GM04504 (cell line): ENCODE results near the gene RMRP.
"Not testable (repeated sequence)": the region's sequence is repeated elsewhere in the genome, so short reads cannot be mapped to it uniquely, and the experiment has no call there.

Experiments used
- DNase-seq: peaks from one replicate; pipeline ENCODE4 v3.0.0-alpha.2; 2012; ENCODE audit warnings: low read depth

The RMRP gene

DNA sequence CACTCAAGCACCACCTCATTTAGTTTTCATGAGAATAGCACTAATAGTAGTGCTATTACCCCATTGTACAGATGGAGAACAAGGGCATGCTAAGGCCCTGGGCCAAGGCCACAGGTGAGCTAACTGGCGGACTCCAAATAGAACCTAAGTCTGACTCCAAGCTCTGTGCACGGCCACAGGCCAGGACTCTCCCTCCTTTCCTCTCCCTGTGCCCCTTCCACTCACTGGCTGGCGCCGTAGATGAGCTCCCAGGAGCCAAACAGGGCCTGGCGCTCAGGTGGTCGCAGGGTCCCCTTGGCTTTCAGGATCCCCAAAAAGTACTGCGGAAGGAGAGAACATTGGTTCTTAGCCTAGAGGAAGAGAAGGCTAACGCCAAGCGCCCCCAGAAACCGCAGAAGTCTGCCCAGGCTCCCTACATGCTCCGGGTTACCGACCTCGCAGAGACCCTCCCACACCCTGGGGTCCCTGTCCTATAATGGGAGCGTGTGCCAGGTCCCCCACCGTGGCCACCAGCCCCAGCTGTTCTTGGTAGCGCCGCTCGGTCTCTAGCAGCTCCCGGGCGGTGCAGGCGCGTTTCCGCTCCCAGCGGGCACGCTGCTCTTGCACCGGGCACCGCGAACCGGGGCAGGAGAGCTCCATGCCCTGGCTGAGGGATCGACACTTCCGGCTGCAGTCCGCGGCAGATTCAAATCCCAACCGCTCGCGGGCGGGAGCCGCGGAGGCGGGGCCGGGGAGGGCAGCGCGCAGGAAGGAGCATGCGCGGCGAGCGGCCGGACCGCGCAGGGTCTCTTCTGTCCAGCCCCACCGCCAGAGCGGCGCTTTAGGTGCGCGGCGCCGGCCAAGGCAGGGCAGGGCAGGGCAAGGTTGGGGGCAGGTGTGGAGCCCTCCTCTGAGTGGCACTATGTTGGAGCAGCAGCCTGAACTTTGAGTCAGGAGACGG is 7.0 kb upstream of the RMRP start, which contains the start of gene ARHGEF39:
TSS of gene ARHGEF39 (minus strand) at position 665 of the 940 bp plus-strand sequence. CDS start at position 639, 26 bp downstream.
- DNase-seq: no peak

DNA sequence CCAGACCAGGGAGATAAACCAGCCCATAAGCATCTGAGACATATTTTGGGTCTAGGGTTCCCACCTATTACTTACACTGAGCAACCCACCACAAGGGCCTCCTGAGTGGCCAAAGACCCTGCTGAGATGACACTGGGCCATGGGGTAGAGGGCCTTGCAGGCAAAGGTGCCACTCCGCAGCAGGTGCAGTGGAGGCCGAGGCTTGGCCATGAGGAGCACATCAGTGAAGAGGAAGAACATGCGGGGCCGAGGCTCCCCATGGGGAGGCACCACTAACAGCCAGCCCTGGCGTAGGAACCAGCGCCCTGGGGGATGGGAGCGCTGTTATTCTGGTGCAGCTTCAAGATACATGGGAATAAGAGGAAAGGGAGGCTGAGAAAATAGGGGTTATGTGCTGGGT is 4.6 kb upstream of the RMRP start:
- no peak for DNase-seq

DNA sequence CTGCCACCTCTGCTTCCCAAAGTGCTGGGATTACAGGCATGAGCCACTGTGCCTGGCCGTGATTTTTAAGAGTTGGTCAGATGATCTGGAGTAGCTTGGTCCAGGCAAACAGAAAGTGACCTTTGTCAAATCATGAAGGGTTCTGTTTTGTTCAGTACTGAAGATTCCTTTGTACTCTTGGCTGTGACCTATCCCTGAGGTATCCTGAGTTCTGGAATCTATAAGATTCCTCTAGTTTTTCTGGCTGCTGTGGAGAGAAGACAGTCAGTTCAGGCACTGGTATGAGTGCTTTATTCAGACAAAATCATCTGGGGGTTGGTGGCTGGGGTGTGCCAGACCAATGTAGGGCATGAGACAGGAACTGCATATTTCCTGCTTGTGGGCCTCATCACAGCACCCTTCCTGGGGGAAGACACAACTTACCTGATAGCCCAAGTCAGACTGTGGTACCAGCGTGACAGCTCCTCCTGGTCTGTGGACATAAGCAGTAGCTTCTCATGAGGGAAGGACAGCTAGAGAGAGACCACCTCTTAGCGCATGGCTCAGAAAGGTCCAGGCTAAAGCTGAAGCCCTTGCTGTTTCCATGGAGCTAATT is 4.0 kb upstream of the RMRP start:
- no peak for DNase-seq

DNA sequence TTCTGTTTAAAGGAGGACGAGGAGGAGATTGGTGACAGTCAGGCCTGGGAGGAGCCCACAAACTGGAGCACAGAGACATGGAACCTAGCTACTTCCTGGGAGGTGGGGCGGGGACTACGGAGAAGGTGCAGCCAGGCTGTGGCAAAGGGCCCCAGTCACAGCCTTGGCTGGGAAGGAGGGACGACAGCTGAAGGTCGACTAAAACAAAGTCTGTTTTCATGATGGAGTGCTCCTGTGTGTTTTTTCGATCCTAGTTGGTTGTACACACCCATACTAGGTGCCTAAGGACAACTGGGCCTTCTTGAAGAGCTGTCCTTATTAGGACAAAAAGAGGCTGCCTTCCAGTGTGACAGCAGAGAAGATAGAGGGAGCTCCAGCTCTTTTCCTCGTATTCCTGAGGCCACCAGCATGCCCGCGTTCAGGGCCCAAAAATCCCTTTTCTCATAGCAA is 3.2 kb upstream of the RMRP start:
- no peak for DNase-seq

DNA sequence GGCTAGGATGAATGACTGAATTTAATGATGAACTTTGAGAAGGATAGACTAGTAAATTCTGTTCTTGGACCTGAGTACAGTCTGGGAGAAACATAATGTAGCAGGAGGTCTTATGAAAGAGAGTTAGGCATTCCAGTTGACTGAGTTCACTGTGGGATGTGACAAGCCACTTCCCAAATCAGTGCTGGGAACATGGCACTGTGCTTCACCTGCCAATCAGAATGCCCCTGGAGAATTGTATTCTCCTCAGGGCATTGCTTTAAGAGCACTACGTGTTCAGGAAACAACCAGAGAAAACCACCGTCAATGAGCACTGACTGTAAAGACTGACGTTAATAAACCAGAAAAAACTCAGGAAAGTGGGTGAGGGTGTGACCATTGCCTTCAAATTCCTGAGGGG is 1.5 kb upstream of the RMRP start:
- DNase-seq: no peak

DNA sequence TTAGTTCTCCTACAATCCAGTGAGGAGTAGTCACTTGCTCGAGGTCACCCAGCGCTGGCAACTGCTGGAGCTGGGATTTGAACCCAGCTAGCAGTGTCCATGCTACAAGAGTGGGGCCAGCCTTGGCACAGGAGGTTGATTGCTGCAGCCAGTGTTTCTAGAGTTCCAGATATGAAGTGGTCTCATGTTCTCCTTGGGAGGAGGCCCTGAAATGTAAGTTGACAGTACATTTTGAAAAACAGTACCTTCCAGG is 1.1 kb upstream of the RMRP start:
- DNase-seq: no peak

DNA sequence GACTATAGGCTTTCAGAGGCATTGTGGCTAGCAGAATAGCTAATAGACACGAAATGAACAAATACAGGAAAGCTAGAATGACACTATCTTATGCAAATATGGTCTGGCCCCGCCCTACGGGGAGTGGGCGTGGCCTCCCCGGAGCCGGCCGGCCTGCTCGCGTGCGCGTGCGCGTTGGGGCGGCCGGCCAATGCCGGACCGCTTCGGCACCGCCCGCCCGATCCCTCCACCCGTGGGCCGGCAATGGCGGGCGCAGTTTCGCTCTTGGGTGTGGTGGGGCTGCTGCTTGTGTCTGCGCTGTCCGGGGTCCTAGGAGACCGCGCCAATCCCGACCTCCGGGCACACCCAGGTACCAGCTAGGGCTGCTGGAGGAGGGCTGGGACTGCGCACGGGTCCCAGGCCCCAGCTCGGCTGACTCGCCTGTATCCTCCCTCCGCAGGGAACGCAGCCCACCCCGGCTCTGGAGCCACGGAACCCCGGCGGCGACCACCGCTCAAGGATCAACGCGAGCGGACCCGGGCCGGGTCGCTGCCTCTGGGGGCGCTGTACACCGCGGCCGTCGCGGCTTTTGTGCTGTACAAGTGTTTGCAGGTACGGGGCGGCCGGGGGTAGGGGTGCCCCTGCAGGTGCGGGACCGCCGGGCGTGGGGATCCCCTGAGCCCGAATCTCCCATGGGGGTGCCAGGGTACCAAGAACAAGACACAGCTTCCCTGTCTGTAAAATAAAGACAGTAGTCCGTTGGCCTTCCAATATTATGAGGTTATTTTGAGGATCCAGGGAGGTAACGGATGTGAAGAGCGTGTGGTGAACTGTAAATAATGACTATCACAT is 533 bp upstream of the RMRP start, which contains the start of gene CCDC107:
TSS of gene CCDC107 (plus strand) at position 156 of the 831 bp plus-strand sequence. CDS start at position 244, 88 bp downstream.
- no peak for DNase-seq

DNA sequence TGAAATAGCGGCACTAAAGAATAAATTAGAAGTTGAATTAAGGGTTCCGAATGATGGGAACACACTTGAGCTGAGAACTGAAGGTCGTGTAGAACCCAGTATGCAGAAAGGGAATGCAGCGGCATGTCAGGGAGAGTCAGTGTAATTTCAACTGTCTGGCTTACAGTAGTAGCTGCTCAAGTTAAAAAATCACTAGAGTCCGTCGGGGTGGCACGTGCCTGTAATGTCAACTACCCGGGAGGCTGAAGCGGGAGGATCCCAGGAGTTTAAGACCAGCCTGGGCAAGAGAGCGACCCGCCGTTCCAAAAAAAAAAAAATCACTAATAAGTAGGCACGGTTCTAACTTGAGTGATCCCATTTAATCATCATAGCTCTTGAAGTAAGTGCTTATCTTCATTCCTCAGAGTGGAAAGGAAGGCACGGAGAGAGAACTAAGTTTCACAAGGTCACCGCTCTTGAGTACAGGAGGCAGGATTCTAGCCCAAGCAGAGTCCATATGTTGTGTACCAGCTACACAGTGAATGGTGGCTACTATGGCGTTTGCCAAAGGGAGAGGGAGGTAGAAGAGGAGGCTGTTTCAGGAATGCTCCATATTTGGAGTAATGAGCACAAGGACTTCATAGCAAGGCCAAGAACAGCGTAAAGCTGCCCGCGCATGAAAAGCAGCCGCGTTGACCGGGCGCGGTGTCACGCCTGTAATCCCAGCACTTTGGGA is 831 bp downstream of the RMRP start:
- no peak for DNase-seq

DNA sequence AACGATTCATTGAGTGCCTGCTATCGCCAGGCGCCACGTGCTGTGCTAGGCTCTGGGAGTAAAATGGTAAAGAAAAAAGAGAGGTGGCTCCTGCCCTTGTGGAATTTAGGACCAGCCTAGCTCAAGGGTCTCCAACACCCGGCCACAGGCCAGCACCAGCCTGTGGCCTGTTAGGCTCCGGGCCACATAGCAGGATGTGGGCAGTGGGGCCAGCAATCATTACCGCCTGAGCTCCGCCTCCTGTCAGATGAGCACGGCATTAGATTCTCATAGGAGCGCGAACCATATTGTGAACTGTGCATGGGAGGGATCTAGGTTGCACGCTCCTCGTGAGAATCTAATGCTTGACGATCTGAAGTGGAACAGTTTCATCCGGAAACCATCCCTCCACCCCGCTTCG is 1.5 kb downstream of the RMRP start:
- no peak for DNase-seq

DNA sequence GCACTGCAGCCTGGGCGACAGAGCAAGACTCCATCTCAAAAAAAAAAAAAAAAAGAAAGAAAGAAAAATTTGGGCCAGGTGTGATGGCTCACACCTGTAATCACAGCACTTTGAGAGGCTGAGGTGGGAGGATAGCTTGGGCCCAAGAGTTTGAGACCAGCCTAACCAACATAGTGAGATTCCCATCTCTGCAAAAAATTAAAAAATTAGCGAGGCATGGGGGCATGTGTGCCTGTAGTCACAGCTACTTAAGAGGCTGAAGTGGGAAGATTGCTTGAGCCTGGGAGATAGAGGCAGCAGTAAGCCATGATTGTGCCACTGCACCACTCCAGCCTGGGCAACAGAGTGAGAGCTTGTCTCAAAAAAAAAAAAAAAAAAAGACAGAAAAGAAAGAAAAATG is 4.2 kb downstream of the RMRP start:
- DNase-seq: no peak

DNA sequence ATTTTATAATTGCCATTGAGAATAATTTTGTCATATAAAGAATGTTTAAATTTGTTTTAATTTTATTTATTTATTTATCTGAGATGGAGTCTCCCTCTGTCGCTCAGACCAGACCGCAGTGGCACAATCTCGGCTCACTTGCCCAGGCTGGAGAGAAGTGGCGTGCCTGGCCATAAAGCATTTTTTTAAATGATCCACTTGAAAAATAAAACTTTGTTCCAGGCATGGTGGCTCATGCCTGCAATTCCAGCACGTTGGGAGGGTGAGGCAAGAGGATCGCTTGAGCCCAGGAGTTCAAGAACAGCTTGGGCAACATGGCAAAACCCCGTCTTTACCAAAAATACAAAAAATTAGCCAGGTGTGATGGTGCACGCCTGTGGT is 5.0 kb downstream of the RMRP start:
- DNase-seq: no peak

DNA sequence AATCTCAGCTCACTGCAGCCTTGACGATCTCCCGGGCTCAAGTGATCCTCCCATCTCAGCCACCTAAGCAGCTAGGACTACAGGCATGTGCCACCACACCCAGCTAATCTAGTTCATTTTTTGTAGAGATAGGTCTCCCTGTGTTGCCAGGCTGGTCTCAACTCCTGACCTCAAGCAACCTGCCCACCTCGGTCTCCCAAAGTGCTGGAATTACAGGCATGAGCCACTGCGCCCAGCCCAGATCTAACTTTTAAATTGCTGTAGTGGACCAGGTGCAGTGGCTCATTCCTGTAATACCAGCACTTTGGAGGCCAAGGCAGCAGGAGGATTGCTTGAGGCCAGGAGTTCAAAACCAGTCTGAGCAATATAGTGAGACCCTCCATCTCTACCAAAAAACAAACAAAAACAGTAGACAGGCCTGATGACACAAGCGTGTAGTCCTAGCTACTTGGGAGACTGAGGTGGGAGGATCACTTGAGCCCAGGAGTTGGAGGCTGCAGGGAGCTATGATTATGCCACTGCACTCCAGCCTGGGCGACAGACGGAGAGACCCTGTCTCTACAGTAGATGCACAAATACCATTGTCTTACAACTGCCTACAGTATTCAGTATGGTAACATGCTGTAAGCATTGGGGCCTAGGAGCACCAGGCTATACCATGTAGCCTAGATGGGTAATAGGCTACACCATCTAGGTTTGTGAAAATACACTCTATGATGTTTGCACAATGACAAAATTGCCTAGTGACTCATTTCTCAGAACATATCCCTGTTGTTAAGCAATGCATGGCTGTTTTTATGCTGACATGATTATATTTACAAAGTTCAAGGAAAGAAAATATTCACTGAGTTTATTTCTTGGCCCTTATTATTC is 5.6 kb downstream of the RMRP start:
- DNase-seq: no peak

DNA sequence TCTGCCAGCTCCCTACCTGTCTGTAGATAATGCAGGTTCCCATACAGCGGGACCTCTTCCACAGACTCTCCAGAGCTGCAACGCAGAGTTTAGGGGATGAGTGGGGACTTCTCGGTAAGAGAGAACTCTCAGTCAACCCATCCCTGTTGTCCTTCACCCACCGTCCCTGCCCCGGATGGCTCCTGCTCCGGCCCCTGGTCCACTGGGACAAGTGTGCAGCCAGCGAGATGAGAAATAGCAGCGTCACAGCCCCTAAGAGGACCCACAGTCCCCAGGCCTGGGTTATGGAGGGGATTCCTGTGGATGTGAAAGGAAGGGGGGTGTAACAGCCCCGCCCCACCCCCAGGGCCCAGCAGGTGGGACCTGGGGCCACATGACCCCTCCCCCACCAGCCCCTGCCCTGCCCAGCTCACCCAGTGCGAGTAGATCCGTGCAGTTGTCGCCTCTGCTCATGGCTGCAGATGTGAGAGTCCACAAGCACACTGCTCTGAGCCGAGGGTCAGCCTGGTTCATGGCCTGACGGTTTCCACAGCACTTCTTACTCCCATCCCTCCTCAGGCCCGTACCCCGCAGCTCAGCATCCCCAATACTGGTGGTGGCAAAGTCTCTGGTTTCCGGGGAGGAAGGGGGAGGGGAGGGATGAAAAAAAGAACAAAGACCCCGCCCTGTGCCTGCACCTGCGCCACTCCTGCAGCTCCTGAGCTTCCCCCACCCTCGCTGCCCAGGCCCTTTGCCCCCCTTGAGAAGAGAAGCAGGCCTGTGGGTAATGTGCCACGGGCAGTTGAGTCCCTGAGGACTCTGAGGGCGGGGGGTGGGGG is 7.3 kb downstream of the RMRP start, which contains the start of gene SIT1:
TSS of gene SIT1 (minus strand) at position 591 of the 818 bp plus-strand sequence. CDS start at position 513, 78 bp downstream.
- no peak for DNase-seq

DNA sequence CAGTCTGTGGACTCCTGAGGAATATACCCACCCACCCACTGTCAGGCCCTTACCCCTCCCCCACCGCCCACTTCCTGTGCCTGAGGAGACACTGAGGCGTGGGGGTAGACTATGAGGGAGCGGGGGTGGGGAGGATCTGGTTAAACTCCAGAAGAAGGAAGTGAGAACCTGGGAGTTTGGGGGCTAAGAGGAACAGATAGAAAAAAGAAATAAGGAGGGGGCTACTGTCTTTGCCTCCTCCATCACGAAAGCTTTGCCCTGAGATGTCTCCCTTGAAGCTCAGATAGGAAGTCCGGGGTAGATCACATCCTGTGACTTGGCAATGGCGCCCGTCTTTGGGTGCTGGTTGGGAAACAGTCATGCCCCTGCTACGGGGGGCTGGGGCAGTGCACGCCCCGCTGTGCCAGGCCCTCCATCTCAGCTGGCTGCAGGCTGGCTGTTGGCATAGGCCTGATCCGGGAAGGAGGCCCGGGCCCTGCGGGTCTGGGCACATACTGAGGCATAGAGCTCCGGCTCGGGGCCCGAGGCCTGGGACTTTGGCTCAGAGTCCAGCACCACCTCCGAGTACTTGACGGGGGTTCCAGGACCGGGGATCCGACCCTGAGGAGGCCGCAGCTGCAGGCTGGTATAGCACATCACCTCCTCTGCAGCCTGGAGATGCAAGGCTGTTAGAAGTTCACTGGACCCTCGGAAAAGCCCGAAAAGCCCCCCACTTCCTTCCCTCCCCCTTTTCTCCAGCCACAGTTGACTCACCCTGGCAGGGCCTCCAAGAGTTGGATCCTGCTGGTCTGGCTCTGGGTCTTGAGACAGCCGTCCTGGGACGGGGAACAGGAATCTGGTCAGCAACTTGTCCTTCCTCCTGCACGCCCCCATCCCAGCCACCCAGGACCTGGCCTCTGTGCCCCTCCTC is 8.1 kb downstream of the RMRP start:
- DNase-seq: no peak

DNA sequence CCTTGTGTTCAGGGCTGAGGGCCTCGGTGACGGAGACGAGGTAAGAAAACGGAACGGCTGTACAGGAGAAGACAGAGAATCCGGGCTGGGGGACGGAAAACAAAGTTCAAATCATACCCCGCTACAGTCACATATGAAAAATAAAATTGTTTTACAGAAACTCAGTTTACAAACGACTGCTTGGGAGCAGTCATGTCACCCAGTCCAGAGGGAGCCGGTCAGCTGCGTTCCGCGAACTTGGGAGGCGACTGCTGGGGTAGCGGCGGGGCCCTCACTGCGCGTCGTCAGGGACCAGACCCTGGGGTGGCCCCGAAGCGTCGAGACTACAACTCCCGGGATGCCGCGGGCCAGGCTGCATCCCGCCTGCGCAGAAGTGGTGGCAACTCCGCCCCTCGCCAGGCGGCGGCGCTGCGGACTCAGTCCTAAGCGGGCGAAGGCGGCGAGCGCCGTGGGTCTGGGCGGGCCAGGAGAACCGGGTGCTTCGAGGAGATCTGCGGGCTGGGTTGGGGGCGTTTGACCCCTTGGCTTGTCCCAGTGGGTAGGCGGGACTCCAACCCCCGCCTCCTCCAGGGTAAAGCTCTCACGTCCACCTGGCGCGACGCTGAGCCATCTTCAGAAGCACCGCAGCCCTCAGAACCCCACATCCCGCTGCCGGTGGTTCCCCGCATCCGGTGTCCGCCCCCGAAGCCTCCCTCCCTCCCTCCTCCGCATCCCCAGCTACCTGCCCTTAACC is 11.1 kb downstream of the RMRP start:
- no peak for DNase-seq

DNA sequence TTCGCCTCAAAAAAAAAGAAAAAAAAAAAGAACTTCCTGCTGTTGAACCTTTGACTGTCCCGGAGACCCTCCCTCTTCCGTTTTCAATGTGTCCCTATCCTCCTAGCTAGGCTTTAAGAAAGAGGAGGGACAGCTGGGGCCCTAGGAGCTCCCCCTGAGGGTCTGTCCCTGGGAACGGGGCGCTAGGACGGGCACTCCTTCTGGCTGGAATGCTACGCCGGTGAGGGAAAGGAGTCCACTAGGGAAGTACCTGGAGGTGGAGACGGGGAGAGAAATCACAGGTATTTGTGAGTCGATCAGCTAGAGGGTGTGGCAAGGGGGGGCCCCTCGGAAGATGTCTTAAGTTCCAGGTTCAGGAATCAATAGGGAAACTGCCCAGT is 11.7 kb downstream of the RMRP start:
- DNase-seq: no peak

DNA sequence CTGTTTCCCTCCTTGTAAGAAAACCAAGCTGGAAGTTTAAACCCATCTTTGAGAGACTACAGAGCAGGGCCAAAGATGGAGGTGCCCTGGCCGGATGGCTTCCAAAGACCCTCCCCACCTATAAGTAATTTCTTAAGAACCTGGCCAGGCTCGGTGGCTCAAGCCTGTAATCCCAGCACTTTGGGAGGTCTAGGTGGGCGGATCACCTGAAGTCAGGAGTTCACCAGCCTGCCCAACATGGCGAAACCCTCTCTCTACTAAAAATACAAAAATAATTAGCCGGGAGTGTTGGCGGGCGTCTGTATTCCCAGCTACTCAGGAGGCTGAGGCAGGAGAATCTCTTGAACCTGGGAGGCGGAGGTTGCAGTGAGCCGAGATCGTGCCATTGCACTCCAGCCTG is 12.1 kb downstream of the RMRP start:
- DNase-seq: not testable (repeated sequence)

DNA sequence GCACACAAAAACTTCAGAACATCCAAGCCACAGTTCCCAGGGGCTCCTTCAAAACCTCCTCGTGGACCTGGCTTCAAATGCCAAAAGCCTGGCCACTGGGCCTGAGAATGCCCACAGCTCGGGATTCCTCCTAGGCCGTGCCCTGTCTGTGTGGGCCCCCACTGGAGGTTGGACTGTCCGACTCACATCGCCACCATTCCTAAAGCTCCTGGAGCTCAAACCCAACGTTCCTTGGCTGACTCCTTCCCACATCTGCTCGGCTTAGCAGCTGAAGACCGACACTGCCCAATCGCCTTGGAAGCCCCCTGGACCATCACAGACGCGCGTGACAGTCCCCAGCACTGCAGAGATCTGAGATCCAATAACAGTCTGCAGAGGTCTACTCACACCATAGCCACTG is 14.8 kb downstream of the RMRP start:
- DNase-seq: no peak
